T1000 (cell line): ENCODE measurements around the gene OR2D3.
"Not testable (repeated sequence)": the region's sequence is repeated elsewhere in the genome, so short reads cannot be mapped to it uniquely, and the experiment has no call there.

ENCODE experiments used
- DNase-seq: peaks from one replicate; lab custom pipeline; 2025; ENCODE audit warnings: mixed read lengths; lab: John Stamatoyannopoulos, UW

OR2D3 gene, protein sequence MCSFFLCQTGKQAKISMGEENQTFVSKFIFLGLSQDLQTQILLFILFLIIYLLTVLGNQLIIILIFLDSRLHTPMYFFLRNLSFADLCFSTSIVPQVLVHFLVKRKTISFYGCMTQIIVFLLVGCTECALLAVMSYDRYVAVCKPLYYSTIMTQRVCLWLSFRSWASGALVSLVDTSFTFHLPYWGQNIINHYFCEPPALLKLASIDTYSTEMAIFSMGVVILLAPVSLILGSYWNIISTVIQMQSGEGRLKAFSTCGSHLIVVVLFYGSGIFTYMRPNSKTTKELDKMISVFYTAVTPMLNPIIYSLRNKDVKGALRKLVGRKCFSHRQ

DNA sequence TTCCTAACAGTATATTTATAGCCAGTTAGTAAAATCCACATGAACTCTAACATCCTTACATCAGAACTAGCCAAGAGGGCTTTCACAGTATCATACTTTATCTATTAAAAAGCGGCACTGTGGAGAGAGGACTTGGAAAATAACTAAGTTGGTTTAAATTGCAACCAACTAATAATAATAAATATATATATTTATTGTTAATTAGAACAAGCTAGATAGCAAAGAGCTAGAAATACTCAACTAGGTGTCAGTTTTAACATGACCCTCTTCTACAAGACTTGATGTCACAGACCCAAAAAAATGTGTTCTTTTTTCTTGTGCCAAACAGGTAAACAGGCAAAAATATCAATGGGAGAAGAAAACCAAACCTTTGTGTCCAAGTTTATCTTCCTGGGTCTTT lies at the start of gene OR2D3:
Gene OR2D3 (plus strand): TSS at position 301 of the 400 bp plus-strand sequence. CDS start 0 bp downstream, at position 301.
- no peak for DNase-seq

DNA sequence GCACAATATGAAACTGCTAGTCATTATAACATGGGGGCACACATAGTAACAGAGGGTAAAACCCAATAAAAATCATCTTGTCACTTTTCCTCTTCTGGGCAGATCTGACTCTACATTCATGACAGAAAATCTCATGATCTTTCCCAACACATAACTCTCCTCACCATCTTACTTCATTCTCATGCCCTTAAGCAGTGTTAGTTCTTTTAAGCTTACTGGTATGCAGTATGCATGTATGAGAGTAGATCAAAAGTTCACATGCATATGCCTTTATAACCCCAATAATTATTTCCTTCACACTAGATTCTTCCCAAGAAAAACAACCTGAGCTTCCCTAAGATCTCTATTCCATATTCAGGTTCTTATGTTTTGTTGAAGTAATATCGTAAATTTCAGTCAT lies 49.5 kb upstream of the OR2D3 start:
- DNase-seq = no peak

DNA sequence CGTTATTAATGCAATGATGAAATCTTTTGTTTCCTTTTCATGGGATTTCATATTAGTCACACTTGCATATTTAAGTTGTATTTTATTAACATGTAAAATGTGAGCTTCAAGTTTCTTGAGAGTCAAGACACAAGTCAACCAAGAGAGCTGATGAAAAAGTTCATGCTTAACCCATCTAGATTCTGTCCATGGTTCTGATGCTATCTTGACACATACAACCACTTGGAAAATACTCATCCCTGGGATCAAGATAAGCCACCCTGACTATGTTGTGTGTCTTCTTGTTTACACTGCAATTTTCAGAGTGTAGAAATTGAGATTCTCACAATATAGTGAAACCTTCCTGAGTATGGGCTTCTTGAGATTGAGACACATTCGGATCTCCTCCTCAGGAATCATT lies 45.0 kb upstream of the OR2D3 start:
- DNase-seq = no peak

DNA sequence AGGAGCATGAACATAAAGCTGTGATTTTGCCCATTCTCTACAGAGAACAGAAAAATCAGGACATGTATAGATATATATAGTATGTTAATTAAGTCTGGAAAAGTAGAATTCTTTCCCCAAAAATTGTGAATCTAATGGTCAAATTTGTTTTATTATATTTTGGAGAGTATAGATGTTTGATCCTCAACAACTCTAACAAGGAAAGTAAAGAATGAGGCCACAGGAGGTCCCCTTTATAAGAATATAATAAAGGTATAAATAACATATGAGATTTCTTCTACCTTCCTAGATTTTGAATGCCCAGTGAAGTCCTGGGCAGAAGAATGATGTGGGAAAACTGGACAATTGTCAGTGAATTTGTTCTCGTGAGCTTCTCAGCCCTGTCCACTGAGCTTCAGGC lies 44.5 kb upstream of the OR2D3 start, which contains the start of gene OR10A4:
Gene OR10A4 (plus strand): TSS at position 301 of the 400 bp plus-strand sequence. CDS start 23 bp downstream, at position 324.
- no peak for DNase-seq

DNA sequence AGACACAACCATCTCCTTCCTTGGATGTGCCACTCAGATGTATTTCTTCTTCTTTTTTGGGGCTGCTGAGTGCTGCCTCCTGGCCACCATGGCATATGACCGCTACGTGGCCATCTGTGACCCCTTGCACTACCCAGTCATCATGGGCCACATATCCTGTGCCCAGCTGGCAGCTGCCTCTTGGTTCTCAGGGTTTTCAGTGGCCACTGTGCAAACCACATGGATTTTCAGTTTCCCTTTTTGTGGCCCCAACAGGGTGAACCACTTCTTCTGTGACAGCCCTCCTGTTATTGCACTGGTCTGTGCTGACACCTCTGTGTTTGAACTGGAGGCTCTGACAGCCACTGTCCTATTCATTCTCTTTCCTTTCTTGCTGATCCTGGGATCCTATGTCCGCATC lies 43.9 kb upstream of the OR2D3 start:
- no peak for DNase-seq

DNA sequence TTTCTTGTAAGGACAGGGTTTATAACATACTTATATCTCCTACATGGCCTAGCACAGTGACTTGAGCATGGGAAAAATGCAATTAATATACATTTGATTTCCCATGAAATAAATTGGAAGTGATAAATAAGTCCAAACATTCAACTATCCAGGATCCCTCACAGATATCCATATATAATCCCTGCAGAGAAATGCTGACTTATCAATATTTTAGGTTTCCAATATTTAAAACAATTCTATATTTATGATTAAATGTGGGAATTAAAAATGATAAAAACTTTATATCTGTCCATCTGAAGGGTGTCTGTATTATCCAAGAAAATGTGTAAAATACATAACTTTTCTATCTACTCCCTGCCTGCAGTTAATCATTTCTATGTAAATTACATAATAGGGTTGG lies 38.1 kb upstream of the OR2D3 start:
- no peak for DNase-seq

DNA sequence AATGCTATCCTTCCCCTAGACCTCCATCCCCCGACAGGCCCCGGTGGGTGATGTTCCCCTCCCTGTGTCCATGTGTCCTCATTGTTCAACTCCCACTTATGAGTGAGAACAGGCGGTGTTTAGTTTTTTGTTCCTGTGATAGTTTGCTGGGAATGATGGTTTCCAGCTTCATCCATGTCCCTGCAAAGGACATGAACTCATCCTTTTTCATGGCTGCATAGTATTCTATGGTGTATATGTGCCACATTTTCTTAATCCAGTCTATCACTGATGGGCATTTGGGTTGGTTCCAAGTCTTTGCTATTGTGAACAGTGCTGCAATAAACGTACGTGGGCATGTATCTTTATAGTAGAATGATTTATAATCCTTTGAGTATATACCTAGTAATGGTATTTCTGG lies 33.1 kb upstream of the OR2D3 start:
- not testable (repeated sequence) for DNase-seq

DNA sequence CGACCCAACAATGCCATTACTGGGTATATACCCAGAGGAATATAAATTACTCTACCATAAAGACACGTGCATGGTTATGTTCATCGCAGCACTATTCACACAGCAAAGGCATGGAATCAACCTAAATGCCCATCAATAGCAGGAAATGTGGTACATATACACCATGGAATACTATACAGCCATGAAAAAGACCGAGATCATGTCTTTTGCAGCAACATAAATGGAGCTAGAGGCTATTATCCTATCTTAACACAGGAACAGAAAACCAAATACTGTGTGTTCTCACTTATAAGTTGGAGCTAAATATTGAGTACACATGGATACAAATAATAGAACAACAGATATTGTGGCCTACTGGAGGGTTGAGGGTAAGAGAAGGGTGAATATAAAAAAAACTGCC lies 32.0 kb upstream of the OR2D3 start:
- no peak for DNase-seq

DNA sequence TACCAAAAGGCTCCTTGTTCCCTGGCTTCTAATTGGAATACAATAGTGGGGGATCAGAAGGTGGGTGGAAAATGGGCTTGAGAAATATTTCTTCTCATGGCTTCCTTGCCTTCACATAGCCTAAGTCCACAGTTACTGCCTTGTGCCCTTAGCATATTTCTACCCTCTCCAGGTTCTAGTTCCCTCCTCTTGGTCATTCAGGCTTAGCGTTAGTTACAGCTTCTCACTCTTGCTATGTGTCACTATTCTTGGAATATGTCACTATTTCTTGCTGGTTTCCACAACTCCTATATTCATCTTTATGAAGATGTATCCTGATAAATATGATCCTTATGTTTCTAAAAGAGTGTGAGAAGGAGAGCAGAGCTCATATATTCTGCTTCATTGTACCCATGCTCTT lies 31.0 kb upstream of the OR2D3 start:
- no peak for DNase-seq

DNA sequence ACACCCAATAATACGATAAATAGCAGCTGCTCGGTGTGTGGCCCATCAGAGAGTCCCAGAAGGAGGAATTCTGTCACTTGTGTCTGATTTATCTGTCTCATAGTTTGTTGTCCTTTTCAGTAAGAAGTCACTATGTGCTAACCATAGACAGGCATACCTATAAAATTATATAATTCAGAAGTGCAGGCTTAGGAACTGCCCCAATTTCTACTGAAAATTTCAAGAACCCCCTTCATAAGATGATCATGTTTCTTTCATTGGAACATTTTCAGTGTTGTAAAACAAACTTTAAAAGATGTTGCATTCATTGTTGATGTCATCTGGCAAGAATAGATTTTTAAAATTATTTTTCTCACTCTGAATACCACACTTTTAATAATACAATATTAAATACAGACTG lies 28.4 kb upstream of the OR2D3 start, which contains the start of gene OR2D2:
Gene OR2D2 (minus strand): TSS at position 101 of the 400 bp plus-strand sequence. CDS start 0 bp downstream, at position 101.
- DNase-seq = no peak

DNA sequence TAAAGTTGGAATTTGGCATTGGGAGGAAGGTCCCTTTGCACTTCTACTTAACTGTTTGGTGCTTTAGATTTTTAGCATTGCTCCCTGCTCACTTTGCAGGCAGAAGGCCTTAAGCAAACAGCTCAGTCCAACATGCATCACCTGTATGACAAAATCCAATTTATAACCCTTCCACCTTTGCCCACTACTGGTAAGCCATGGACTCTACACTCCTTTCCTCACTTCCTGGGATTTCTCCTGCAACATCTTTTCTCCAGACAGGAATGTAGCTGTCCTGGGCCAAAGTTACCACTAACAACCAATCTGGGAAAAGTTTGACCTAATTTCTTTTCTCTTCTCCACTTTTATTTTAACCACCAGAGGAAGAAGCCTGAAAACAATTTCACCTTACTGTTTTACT lies 26.7 kb upstream of the OR2D3 start:
- DNase-seq = no peak

DNA sequence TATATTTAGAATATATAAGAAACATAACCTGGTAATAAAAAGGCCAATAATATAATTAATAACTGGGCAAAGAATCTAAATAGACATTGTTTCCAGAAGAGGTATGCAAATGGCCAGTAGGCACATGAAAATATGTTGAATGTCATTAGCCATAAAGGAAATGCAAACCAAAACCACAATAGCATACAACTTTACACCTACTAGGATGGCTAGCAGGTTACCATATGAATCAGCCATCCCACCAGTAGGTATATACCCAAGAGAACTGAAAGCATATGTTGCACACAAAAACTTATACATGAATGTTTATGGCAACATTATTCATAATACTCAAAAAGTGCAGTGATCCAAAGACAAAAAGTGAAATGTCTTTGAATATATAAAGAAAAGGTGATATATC lies 25.8 kb upstream of the OR2D3 start:
- no peak for DNase-seq

DNA sequence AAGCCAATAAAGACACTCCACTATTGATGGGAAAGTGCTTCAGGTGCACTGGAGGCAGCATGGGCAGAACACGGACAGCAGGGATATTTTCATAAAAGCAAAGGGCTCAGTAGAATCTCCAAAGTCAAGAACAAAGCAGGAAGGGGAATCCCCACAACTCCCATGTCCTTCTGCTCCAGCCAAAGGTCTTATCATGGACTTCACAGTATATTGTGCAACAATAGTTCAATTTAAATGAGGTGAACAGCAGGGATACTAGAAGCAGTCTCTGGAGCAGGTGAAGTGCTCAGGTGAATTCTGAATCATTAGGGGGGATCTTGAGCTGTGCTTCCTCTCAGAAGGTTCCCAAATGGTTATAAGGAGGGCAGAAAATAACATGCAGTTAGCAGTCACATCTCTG lies 21.9 kb upstream of the OR2D3 start:
- DNase-seq = no peak

DNA sequence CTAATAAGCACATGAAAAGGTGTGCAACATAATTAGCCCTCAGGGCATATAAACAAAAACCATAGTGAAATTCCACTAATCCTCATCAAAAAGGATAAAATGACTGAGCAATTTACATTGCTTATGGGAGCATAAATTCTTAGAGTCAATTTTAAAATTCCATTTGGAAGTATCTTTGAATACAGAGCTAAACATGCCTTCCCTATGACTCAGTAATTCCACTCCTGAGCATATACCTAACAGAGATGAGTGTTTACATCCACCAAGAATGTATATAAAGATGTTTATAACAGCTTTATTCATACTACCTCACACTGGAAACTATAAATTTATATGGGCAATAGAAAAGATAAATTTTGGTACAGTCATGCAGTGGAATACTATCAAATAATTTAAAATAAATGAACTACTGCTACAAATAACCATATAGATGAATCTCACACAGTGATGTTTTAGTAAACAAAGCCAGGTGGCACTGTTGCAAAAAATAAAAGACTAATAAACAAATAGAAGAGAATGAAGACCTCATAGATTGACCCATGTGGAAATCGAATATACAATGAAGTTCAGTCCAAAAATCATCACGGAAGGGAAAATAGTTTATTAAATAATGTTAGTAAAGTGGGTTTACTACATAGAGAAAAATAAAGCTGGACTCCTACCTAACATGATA lies 20.3 kb upstream of the OR2D3 start:
- no peak for DNase-seq

DNA sequence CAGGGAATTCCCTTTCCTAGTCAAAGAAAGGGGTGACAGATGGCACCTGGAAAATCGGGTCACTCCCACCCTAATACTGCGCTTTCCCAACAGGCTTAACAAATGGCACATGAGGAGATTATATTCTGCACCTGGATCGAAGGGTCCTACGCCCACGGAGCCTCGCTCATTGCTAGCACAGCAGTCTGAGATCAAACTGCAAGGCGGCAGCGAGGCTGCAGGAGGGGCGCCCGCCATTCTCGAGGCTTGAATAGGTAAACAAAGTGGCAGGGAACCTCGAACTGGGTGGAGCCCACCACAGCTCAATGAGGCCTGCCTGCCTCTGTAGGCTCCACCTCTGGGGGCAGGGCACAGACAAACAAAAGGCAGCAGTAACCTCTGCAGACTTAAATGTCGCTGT lies 16.0 kb upstream of the OR2D3 start:
- not testable (repeated sequence) for DNase-seq

DNA sequence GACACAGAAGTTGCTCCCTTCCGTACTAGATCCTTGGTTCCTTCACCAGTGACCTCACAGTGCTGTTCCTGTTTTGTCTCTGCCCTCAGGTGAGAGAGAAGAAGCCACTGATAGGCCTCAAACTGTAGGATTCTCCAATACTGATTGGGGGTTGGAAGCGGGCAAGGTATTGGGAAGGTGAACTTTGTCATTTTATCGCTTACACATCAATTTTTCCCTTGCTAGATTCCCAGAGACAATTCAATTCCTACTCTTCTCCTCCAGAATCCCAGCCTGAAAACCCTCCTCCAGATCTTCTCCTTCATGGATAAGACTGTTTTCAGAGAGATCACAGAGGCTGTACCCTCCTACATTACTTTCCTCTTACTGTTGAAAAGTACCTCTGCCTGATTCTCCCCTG lies 9.4 kb upstream of the OR2D3 start:
- DNase-seq = no peak

DNA sequence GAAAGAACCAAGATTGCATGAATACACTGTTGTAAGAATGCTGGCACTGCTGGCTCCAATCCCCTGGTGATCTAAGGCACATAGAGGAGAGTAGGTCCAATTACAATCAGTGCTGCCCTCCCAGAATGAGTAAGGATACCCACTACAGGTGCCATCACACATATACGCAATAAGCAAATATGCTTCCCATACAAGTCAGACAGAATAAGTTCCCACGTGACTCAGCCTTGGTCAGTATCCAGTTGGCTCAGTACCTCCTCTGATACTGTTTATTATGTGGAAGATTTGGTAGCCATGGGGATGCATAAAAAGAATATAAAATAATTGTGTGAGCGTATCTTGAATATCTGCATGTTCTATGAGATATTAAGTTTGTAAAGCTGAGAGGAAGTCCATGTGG lies 8.9 kb upstream of the OR2D3 start:
- DNase-seq = no peak

DNA sequence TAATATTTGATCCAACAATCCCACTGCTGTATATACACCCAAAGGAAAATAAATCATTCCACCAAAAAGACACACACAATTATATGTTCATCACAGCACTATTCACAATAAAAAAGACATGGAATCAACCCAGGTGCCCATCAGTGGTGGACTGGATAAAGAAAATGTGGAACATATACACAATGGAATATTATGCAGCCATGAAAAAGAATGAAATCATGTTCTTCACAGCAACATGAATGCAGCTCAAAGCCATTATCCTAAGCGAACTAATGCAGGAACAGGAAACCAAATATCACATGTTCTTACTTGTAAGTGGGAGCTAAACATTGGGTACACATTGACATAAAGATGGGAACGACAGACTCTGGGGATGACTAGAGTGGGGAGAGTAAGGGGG lies 1.1 kb upstream of the OR2D3 start:
- DNase-seq = no peak

DNA sequence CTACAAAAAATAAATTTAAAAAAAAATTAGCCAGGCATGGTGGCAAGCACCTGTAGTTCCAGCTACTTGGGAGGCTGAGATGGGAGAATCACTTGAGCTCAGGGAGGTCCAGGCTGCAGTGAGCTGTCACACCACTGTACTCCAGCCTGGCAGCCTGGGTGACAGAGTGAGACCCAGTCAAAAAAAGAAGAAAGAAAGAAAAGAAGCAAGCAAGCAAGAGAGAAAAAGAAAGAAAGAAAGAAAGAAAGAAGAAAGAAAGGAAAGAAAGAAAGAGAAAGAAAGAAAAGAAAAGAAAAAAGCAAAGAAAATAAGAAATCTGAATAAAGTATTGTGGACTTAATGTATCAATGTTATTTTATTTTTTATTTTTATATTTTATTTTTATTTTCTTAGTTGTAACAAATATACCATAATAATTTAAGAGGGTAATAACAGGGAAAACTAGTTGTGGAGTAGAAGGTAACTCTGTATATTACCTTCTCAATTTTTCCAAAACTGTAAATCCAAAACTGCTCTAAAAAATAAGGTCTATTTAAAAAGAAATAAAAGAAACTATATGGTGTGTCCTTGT lies 4.3 kb downstream of the OR2D3 start:
- no peak for DNase-seq

DNA sequence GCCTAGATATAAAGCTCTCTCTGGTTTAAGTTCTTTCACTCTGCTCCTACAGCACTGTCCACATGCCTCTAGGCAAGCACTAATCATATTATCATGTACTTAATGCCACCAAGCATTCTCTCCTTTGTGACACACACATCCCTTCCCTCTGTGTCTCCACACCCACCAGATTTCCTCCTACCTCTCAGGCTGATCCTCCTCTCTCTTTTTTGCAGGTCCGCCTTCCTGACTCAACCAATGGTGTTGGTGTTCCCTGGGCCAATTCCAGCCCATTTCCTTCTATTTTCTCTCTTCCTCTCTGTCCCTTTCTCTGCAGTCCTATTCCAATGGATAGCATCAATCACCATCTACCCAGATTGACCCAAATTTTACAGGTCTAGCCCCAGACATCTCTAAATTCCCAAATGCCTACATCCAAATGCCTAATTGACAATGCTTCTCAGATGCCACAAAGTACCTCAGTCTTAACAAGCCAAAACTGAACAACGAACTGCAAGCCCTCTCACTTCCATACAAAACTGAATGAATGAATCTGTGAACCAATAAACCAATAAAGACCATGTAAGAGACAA lies 4.9 kb downstream of the OR2D3 start:
- DNase-seq = peak; percentile 23

DNA sequence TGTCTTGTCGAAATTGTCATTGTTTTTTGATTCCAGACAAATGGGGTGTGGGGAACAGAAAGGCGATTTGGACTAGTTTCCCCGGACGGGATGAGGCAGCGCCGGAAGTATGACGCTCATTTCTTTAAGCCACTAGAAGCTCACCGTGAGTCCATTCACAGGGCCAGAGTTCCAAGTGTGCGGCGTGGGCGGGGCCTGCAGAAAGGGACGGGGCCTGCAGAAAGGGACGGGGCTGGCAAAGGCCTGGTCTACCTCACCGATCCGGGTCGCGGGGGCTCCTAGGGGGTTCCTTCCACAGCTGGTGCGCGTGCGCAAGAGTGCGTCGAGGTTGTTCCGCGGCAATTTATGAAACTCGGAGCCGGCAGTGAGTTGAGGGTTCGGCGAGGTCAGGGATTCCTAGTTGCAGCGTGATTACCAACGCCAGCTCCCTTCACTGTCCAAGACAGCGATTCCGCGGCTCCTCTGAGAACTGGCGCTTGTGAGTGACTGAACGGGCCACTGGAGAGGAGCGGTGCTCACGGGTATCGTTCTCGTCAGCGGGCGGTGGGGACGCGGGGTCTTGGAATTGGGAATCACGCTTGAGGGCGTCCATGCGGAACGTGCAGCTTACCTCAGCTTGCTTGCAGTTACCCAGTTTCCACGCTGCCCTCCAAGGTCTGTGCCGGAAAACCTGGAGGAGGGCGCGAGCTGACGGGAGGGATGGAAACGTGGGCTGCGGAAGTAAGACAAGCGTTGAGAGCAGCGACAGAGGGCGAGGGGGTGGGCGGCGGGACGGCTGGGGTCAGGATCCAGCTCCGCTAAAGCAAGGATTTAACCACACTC lies 5.6 kb downstream of the OR2D3 start, which contains the start of gene ZNF215:
Gene ZNF215 (plus strand): TSS at position 219 of the 822 bp plus-strand sequence. CDS start 5,847 bp downstream, outside the sequence.
- peak; percentile 83 for DNase-seq
